SHP77 treated with DMSO at 0.1 percent for 48 hours (cell line): ENCODE data around the gene SLC35E3.

Experiments
- DNase-seq: peaks from one replicate; lab custom pipeline; 2025; lab: John Stamatoyannopoulos, UW

SLC35E3 gene

DNA sequence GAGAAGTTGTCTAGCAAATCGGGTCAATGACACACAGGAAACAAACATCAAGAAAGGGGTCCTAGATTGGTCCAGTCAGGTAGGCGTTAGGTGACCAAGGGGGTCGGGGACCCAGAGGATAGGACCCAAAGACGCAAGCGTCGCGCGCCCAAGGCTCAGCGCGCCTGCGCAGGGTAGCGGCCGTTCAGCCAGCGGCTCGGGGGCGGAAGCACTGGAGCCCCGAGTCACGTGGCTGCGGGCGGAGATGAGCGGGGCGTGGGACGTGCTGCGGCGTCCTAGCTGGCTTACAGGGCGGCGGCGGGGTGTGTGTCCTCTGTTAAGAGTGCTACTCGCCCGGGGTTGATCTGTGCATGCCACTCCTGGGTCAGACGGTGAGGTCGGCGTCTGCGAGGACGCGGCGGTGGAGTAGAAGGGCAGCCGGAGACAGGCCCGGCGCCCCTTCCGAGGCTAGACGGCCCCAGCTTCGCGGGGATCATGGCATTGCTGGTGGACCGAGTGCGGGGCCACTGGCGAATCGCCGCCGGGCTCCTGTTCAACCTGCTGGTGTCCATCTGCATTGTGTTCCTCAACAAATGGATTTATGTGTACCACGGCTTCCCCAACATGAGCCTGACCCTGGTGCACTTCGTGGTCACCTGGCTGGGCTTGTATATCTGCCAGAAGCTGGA lies at the start of gene SLC35E3:
Gene SLC35E3 (plus strand): TSS at position 273 of the 668 bp plus-strand sequence. CDS start 202 bp downstream, at position 475.
- DNase-seq: peak; percentile 87

DNA sequence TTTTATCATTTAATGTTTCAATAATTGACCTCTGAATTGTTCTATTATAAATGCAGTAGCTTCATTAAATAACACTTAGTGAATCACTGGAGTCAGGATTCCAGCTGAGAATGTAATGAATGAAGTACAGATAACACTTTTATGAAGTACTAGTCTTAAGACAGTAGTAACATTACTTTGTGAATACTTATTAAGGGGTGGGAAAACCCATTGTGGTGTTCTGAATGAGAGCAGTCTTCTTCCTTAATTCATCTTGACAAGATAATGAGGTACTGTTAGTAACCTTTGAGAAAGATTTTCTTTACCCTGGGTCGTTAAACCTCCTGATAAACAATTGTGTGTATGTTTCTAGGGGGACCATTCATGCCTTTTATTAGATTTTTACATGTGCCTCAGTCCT lies 46.5 kb upstream of the SLC35E3 start:
- no peak for DNase-seq

DNA sequence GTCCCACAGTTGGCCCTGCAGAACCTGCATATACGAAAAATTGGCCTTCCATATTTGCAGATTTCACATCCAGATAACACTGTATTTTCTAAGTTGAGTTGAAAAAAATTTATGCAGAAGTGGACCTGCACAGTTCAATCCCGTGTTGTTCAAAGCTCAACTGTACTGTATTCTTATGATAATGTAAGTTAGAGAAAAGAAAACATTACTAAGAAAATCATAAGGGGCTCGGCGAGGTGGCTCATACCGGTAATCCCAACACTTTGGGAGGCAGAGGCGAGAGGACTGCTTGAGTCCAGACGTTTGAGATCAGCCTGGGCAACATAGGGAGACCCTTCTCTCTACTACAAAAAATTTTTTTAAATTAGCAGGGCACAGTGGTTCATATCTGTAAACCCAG lies 18.2 kb upstream of the SLC35E3 start:
- DNase-seq: no peak

DNA sequence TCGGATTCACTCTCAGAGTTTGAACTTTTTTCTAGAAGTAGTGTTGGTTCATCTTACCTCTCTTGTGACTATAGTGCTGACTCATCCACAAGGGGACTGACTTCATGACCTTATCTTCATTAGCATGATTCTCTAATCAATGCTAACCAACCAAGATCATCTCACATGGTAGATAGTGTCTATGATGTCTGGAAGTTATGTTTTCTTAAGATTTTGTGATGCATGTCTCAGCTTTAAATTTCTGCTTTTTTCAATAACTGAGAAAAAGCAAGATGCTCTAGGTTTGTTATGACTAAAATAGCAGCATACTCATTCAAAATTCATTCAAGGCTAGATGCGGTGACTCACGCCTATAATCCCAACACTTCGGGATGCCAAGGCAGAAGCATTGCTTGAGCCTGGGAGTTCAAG lies 12.3 kb upstream of the SLC35E3 start:
- DNase-seq: no peak

DNA sequence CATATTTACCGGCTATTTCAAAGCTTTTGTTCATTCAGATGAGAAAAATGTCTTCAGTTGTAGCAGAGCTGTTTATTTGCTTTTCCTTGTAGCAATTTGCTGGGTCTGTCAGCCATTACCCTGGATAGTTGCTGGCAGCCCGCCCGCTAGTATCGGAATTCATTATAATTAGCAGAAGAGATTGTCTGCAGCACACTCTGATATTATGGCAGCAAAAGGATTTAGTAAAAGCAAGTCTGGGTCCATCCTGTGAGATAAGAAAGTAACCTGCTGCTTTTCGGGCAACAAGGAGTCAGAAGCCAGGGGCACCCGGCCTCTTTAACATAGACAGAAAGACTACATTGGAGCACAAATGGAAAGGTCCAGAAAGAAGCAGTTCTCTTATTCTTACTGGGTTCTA lies 6.1 kb upstream of the SLC35E3 start:
- no peak for DNase-seq

DNA sequence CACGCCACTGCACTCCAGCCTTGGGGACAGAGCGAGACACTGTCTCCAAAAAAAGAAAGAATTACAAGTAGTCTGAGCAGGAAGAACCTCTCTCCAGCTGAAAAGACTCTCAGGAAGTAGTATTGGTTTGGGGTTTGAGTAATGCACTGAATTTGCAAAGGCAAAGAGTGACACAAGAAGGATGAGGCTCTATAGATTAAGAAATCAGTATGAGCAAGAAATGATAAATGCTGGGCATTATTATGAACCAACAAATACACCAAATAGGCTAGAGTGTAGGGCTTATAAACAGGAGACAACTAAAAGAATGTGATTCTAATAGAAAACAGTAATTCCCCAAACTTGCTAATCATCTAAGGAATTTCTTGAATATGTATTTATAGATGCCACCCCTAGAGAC lies 2.6 kb upstream of the SLC35E3 start:
- DNase-seq: no peak

DNA sequence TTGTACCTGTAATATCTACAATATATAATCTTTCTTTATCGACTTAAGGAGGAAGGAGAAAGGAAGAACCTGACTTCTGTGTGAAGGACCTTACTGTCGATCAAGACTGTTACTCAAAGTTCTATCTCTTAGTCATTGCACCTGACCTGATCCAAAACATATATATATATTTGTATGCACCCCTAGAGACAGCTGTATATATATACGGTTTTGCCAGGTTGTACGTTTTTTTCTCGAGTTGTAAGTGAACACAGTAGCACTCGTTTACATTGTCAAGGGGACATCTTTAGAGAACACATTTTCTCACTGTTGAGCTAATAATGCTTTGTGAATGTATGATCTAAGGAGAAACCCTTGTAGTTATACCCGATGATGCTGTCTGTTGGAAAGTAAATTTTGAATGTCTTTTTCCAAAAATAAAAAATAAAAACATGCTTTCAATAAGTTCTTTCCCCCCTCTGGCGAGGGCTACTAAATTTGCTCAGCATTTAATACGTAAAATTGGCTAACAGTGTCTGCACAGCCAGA lies 536 bp upstream of the SLC35E3 start:
- no peak for DNase-seq

DNA sequence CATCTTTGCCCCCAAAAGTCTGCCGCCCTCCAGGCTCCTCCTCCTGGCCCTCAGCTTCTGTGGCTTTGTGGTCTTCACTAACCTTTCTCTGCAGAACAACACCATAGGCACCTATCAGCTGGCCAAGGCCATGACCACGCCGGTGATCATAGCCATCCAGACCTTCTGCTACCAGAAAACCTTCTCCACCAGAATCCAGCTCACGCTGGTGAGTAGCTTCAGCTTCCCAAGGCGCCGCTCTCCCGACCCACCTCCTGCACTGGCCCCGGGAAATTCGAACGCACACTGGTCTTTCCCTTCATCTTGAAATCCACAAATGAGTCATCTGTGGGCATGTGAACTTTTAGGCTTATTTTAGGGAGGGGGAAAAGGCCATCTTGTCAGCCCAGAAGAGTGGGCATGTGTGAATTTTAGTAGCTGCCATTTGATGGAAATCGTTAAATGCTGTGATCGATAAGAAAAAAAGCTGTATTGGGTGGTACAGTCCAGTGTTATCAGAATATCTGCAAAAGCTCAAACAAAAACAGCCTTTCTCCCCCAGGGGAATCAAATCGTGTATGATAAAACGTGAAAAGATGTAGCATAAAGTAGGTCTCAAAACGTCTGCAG lies 700 bp downstream of the SLC35E3 start:
- peak; percentile 30 for DNase-seq

DNA sequence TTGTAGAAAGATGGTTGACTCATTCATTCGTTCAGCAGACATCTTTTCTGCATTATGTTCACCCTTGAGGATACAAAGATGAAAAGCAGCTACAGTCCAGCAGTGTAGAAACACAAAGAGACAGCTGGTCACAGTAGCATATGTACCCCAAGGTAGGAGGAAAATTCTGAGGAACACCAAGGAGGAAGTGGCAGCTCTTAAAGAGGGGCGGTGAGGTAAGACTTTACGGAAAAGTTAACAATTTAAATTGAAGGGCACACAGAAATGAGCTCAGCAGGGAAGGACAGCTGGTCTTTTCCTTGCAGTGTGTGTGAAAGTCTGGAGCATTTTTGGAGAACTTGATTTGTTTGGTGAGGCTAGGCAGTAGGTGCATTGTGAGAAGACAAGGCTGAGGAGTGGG lies 3.5 kb downstream of the SLC35E3 start:
- DNase-seq: no peak

DNA sequence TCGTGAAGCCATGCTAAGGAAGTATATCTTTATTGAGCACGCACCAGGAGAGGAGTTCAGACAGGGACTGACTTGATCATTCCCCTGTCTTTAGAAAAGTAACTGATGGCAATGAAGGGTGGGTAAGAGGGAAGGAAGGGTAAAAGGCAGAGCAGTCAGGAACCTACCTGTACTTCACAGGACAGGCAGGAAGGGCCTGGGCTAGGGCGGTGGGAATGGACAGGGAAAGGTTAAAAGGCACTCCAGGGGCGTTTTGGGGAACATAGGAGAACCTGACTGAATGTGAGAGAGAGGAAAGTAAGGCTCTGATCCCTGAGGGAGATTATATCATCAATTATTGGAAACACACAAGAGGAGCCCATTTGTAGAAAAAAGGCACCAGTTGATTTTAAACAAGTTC lies 3.9 kb downstream of the SLC35E3 start:
- no peak for DNase-seq

DNA sequence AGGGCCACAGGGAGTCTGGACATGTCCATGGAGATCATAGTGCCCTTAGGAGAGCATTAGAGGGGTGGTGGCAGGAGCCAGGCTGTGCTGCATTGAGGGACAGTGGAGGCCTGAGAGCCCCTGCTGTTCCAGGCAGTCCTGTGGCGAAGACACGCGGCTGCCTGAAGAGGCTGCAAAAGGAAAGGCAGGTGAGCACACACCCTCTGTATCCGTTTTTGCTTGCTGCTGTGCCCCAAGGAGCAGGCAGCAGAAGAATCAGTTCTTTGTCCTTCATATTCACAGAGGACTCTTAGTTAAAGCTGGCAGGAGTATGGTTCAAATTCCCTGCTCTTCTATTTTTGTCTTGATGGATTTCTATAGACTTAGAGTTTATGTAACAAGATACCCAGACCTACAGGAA lies 4.5 kb downstream of the SLC35E3 start:
- no peak for DNase-seq

DNA sequence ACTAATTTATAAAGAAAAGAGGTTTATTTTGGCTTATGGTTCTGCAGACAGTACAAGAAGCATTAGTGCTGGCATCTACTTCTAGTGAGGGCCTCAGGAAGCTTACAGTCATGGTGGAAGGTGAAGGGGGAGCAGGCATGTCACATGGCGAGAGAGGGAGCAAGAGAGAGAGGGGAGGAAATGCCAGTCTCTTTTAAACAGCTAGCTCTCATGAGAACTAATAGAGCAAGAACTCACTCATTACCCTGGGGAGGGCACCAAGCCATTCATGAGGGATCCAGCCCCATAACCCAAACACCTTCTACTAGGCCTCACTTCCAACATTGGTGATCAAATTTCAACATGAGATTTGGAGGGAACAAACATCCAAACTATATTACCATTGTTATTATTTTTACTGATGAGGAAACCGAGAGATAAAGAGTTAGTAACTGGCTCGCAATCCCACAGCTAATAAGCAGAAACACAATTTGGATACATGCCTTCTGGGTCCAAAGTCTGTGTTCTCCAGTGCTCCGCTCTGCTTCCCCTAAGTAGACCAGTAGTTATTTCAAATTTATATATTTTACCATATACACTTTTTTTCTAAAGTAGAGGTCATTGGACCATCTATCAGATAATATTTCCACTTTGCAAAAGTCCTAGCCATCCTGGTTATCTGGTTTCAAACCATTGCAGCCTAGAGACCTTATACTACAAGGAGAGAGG lies 9.7 kb downstream of the SLC35E3 start:
- DNase-seq: no peak

DNA sequence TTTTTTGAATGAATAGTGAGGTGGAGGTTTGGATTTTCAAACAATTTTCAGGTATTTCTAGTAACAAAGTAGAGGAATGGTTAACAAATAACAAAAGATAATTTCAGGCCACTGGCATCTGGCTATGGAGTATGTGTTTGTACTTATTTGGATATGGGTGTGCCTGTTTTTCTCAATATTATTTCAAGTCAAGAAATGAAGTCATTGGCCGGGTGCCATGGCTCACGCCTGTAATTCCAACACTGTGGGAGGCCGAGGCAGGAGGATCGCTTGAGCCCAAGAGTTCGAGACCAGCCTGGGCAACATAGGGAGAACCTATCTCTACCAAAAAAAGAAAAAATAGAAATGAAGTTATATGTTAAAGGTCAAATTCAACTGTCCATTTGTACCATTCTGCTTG lies 13.9 kb downstream of the SLC35E3 start:
- no peak for DNase-seq

DNA sequence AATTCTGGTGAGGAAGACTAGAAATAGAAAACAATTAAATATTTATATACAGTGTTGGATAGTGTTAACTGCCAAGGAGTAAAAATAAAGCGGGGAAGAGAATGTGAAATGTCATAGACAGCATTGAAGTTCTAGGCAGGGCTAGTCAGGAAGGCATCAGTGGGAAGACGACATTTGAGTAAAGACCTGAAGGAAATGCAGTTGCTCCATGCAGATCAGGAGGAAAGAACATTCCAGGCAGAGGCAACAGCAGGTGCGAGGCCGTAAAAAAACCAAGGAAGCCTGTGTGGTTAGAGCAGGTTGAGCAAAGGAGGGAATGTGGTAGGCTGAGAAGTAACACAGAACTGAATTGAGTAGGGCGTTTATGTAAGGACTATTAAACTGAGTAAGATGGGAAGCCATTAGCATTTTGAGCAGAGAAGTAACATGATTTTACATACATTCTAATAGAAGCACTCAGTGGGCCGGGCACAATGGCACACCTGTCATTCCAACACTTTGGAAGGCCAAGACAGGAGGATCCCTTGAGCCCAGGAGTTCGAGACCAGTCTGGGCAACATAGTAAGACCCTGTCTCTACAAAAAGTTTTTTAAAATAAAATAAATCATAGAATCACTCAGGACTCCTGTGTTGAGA lies 14.9 kb downstream of the SLC35E3 start:
- DNase-seq: no peak

DNA sequence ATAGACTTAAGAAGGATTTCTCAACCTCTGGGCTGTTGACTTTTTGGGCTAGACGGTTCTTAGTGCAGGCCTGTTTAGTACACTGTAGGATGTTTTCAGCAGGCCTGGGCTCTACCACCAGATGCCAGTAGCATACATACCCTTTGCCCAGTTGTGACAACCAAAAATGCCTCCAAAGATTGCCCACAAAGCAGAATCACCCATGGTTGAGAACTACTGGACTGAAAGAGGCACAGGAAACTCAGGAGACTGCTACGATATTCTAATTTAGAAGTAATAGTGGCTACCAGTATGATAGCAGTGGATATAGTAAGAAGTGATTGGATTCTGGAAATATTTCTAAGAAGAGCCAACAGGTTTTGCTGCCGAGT lies 15.5 kb downstream of the SLC35E3 start:
- DNase-seq: no peak

DNA sequence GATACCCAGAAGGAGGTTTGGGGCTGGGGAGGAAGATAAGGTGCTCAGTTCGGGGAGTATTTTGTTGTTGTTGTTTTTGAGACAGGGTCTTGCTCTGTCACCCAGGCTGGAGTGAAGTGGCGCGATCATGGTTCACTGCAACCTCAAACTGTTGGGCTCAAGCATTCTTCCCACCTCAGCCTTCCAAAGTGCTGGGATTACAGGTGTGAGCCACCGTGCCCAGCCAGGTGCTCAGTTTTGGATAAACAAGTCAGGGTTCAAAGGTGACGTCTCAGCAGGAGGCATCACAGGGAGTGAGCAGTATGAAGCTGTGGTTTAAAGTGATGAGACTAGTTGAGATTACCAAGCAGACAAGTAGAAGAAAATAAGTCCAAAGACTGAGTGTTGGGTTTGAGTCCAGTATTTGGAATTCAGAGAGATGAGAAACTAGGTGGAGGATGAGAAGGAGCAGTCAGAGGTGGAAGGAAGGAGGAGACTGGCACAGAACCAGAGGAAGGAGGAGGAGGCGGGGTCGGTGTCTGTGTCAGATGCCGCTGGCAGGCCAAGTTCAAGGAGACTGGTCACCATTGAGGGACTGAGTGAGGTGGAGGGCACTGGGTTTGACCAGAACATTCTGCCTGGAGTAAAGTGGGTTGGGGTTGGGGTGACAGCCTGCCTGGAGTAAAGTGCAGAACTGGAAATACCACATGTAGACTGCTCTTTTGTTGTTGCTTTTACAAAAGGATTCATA lies 16.1 kb downstream of the SLC35E3 start:
- no peak for DNase-seq

DNA sequence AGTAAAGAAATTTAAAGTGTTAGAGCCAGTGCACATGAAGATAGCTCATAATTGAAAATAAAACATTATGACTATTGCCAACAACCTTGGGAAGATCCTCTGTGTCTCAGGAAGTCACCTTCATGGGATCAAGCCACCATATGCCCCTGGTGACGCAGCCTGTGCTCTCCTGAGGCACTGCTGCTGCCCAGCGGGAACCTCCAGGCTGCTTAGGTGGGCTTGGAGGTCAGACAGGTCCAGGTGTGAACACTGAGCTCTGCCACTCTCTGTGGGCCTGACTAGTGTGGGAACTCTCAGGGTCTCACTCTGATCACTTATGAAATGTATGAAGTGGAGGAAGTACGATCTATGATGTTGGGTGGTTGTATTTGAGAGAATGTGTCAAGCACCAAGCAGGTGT lies 16.7 kb downstream of the SLC35E3 start:
- no peak for DNase-seq

DNA sequence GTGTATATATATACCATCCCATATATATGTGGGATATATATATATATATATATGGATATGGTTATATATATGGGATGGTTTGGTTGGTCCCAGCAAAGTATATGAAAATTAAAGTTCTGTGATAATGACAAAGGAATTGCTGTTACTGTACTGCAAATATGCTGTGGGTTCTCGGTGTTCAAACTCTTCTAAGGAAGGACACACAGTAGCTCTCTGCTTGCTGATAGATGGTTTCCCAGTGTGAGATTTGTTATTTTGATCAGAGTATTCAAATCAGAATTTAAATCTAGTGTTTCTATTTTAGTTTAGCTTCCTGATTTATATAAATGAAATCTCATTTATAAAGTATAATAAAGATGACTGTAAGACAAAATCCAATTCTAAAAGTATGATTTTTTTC lies 19.7 kb downstream of the SLC35E3 start:
- DNase-seq: no peak

DNA sequence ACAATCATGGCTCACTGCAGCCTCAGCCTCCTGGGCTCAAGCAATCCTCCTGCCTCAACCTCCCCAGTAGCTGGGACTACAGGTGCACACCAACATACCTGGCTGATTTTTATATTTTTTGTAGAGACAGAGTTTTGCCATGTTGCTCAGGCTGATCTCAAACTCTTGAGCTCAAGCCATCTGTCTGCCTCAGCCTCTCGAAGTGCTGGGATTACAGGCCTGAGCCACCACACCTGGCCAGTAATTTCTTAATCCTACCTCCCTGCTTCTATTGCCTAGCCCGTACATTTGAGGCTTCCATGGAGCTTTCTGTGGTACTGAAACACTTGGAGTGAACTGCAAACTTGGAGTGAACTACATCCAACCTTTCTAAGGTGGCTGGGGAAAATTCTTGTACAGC lies 20.7 kb downstream of the SLC35E3 start:
- no peak for DNase-seq

DNA sequence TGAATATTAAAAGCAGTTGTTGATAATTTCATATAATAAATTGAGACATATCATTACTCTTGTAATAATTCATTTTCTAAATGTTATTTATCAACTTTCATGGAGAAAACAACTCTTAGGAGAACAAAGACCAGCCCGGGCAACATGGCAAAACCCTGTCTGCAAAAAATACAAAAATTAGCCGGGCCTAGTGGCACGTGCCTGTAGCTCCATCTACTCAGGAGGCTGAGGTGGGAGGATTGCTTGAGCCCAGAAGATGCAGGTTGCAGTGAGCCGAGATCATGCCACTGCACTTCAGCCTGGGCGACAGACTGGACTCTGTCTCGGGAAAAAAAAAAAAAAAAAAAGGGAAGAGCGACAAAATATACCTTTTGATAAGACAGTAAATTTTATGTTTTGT lies 21.2 kb downstream of the SLC35E3 start:
- no peak for DNase-seq

DNA sequence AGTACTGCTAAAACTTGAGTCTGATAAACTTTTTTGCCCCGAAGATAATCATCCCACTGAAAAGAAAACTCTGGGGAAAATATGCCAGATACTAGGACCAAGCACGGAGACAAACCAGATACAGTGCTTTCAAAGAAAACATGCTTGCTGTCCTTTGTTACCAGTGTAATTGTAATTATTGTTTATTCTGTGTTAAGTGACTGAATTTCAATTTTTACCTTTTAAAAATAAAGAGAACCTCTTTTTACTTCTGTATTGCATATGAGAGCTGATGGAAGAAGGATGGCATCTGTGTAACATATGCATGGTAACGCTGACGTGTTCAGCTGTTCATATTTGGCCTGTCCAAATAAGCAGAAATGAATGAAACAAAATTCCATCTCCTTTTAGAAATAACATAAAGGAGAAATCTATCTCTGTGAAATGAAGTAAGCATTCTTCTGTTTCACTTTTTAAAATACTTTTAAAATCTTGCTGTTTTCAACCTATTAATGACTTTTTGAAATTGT lies 22.5 kb downstream of the SLC35E3 start:
- no peak for DNase-seq

DNA sequence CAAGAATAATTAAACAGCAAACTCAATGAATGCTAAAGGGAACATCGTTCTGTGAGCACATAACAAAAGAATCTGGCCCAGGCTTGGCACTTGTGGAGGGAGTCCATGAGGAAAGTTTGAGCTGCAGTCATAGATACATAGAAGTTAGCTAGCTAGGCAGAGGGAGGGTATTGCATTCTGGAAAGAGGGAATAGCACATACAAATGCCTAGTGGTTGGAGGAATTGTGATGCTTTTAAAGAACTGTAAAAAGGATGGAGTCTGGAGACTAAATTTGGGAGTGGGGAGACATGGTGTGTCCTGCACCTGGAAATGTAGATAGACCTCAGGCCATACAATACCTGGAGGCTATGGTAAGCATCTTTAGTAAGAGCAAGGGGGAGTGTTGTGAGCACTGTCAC lies 24.0 kb downstream of the SLC35E3 start:
- no peak for DNase-seq
